ENCODE data around the gene RBM42.
A peak's percentile ranks its signal among the peaks of the same experiment; 100 is the strongest.
"Not testable (repeated sequence)": the region's sequence is repeated elsewhere in the genome, so short reads cannot be mapped to it uniquely, and the experiment has no call there.

Gene RBM42

DNA sequence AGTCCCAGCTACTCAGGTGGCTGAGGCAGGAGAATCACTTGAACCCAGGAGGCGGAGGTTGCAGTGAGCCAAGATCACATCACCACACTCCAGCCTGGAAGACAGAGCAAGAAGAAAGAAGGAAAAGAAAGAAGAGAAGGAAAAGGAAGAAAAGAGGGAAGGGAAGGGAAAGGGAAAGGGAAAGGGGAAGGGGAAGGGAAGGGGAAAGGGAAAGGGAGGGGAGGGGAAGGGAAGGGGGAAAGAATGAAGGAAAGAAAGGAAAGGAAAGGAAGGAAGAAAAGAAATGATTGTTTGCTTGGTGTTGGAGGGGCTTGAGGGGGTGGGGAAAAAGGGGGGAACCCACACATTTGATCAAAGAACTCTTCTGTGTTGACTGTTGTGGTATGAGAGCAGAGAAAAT is 32.9 kb upstream of the RBM42 start:
- no peak for DNase-seq (ENCODE audit: low spot score)
- in situ Hi-C loops (cut with MboI; ENCODE audit: low pct_unique_long_range_greater_than_20kb, low sequenced_read_pairs, unreplicated experiment): no loop called here
- TF ChIP-seq, protein P1, sequence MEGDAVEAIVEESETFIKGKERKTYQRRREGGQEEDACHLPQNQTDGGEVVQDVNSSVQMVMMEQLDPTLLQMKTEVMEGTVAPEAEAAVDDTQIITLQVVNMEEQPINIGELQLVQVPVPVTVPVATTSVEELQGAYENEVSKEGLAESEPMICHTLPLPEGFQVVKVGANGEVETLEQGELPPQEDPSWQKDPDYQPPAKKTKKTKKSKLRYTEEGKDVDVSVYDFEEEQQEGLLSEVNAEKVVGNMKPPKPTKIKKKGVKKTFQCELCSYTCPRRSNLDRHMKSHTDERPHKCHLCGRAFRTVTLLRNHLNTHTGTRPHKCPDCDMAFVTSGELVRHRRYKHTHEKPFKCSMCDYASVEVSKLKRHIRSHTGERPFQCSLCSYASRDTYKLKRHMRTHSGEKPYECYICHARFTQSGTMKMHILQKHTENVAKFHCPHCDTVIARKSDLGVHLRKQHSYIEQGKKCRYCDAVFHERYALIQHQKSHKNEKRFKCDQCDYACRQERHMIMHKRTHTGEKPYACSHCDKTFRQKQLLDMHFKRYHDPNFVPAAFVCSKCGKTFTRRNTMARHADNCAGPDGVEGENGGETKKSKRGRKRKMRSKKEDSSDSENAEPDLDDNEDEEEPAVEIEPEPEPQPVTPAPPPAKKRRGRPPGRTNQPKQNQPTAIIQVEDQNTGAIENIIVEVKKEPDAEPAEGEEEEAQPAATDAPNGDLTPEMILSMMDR (IDR thresholded peaks at IDR 0.05; ENCODE audit: extremely low read depth, insufficient read depth, missing control alignments): no peak

DNA sequence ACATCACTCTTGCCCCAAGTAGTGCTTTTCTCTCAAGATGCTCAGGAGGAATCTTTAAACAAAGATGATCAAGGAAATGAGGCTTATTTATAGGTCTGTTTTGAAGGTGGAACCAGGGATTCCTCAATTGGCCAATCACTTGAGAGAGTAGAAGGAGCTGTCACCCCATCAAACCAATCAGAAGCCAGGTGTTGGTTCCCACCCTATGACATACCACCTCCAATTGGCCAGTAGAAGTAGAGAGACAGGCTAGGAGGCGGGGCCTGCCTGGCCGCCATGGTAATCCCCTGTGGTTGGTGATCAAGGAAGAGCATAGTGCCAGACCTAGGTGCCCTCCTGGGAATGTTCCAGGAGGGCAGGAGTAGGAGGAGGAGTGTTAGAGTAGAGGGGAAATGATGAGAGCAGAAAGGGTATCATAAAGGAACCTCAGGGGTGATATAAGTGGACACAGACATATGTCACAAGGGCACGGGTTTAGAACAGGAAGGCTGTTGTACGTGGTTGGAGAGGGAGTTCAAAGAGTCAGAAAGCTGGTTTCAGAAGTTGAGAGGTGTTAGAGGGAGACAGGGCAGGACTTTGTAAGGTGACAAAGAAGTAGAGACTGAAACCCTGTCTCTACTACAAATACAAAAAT is 32.4 kb upstream of the RBM42 start:
- in situ Hi-C loops (cut with MboI; ENCODE audit: low pct_unique_long_range_greater_than_20kb, low sequenced_read_pairs, unreplicated experiment): no loop called here
- peak; percentile 82 for DNase-seq (ENCODE audit: low spot score)
- TF ChIP-seq, protein P1 (IDR thresholded peaks at IDR 0.05; ENCODE audit: extremely low read depth, insufficient read depth, missing control alignments): no peak

DNA sequence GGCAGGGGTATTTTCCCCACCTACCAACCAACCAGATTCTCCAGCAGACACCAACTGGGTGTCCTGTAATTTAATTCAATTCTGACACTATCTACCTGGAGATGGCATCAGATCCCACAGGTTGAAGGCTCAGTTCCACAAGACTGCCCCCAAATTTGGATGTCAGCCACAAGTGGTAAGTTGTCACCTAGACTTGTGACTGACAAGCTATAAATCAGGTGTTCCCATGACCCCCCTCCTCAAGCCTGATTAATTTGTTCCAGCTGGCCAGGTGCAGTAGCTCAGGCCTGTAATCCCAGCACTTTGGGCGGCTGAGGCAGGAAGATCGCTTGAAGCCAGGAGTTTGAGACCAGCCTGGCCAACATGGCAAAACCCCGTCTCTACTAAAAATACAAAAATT is 26.9 kb upstream of the RBM42 start:
- DNase-seq (ENCODE audit: low spot score): no peak
- in situ Hi-C loops (cut with MboI; ENCODE audit: low pct_unique_long_range_greater_than_20kb, low sequenced_read_pairs, unreplicated experiment): no loop called here
- TF ChIP-seq, protein P1 (IDR thresholded peaks at IDR 0.05; ENCODE audit: extremely low read depth, insufficient read depth, missing control alignments): no peak

DNA sequence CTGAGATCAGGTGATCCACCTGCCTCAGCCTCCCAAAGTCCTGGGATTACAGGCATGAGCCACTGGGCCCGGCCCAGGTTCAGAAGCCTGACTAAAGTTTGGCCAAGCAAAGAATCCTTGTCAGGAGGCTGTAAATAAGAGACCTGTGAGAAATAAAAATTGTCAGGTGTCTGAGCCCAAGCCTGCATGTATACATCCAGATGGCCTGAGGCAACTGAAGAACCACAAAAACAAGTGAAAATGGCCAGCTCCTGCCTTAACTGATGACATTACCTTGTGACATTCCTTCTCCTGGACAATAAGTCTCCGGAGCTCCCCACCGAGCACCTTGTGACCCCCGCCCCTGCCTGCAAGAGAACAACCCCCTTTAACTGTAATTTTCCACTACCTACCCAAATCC is 24.4 kb upstream of the RBM42 start:
- in situ Hi-C loops (cut with MboI; ENCODE audit: low pct_unique_long_range_greater_than_20kb, low sequenced_read_pairs, unreplicated experiment); DNase-seq (ENCODE audit: low spot score): not testable (repeated sequence)

DNA sequence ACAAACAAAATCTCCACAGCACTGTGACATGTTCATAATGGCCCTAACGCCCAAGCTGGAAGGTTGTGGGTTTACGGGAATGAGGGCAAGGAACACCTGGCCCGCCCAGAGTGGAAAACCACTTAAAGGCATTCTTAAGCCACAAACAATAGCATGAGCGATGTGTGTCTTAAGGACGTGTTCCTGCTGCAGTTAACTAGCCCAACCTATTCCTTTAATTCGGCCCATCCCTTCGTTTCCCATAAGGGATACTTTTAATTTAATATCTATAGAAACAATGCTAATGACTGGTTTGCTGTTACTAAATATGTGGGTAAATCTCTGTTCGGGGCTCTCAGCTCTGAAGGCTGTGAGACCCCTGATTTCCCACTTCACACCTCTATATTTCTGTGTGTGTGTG is 21.7 kb upstream of the RBM42 start:
- DNase-seq (ENCODE audit: low spot score); in situ Hi-C loops (cut with MboI; ENCODE audit: low pct_unique_long_range_greater_than_20kb, low sequenced_read_pairs, unreplicated experiment): not testable (repeated sequence)

DNA sequence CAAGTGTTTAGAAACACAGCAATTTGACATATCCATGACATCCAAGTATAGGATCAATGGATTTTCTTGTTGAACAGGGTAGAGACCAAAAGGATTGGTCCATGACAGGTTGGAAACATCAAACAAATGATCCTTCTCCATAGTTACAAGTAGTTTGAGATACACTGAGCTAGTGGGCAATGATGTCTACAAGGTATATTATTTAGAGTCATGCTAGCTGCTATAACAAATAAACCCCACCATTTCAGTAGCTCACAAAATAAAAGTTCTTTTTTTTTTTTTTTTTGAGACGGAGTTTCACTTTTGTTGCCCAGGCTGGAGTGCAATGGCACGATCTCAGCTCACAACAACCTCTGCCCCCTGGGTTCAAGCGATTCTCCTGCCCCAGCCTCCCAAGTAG is 21.2 kb upstream of the RBM42 start:
- no peak for DNase-seq (ENCODE audit: low spot score)
- in situ Hi-C loops (cut with MboI; ENCODE audit: low pct_unique_long_range_greater_than_20kb, low sequenced_read_pairs, unreplicated experiment): no loop called here
- TF ChIP-seq, protein P1 (IDR thresholded peaks at IDR 0.05; ENCODE audit: extremely low read depth, insufficient read depth, missing control alignments): no peak

DNA sequence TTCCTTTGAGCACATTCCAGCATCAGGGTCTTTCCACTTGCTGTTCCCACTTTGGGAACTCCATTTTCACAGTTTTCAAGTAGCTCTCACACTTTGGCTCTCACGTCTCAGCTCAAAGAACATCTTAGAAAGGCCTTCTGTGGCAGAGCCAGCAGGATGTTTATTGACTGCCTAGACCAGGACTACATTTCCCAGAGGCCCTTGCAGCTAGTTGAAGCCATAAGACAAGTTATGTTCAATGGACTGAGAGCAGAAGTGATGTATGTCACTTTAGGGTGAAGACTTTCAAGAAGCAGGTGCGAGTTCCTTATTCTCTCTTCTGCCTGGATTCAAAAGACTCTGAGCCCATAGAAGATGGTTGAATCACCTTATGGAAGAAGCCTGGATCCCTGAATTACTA is 20.6 kb upstream of the RBM42 start:
- TF ChIP-seq, protein P1 (IDR thresholded peaks at IDR 0.05; ENCODE audit: extremely low read depth, insufficient read depth, missing control alignments): no peak
- in situ Hi-C loops (cut with MboI; ENCODE audit: low pct_unique_long_range_greater_than_20kb, low sequenced_read_pairs, unreplicated experiment): no loop called here
- no peak for DNase-seq (ENCODE audit: low spot score)

DNA sequence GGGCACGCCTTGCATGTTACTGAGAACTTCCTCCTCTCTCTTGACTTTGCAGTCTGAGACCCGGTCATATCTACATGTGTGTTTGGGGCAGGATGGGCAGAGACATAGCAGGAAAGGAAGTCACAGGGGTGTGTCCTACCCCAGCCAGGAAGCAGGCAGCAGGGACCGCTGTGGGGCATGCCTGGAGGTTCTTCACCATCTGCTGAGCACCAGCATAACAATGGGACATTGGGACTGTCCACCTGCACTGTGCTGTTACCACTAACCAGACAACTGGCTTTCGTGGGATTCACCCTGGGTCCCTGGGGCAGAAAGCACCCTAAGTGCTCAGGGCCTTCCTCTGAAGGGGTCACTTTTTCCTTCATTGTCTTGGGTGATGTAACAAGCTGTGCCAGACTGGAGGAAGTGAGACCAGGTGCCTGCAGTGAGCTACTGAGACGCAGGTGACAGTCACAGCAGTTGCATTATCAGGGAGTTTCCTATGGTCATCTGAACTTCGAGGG is 18.9 kb upstream of the RBM42 start:
- TF ChIP-seq, protein P1 (IDR thresholded peaks at IDR 0.05; ENCODE audit: extremely low read depth, insufficient read depth, missing control alignments): no peak
- in situ Hi-C loops (cut with MboI; ENCODE audit: low pct_unique_long_range_greater_than_20kb, low sequenced_read_pairs, unreplicated experiment): no loop called here
- DNase-seq (ENCODE audit: low spot score): peak; percentile 56

Measured in GM13977 (cell line).